Endothelial cell of umbilical vein (primary cell): ENCODE data around the gene NKRF. TPM values are rescaled to one million over a fixed set of nuclear protein-coding genes. Genes with fewer than 3 reads are reported as not detected.

Source experiments
- BruUV-seq: library from RNA; stranded (reverse); fragments of 400-500 nt; replicated peaks from 2 replicates; lab custom pipeline; 2021; lab: Mats Ljungman, UMichigan
- CTCF ChIA-PET: fragments of 300-600, 350-600 bp; sonication (Branson Sonifier 250); formaldehyde crosslinking; loops from one replicate; lab custom pipeline; 2021; ENCODE audit warnings: antibody characterized with exemption, inconsistent platforms; lab: Charles Lee
- POLR2A ChIA-PET: fragments of 300-600, 350-600 bp; sonication (Branson Sonifier 250); formaldehyde crosslinking; loops from one replicate; lab custom pipeline; 2021; ENCODE audit warnings: antibody characterized with exemption, inconsistent platforms; lab: Charles Lee
- DNase-seq: peaks from one replicate; pipeline ENCODE4 v3.0.0-alpha.2; 2011; ENCODE audit warnings: low read depth, low spot score
- FAIRE-seq: peaks from 2 replicates; lab custom pipeline; 2011; peaks lifted over from hg19 to GRCh38; lab: Jason Lieb, UNC
- H2AFZ ChIP-seq: 2 replicates; pipeline ENCODE4 v1.6.0; 2012; ENCODE audit warnings: low read depth, low read length, control low read depth, inconsistent platforms
- H3K27ac ChIP-seq: 2 replicates; pipeline ENCODE4 v1.5.1; 2011; ENCODE audit warnings: low read depth, mild to moderate bottlenecking, control low read depth, low read length, moderate library complexity; ENCODE audit not compliant: insufficient read depth
- H3K27me3 ChIP-seq, 2 experiments: 2 replicates each; pipeline versions ENCODE4 v1.6.0 to v1.6.1; 2011; ENCODE audit warnings: low read length in 2 of 2, mixed read lengths in 1 of 2; ENCODE audit not compliant: control insufficient read depth in 2 of 2, insufficient read depth in 2 of 2
- H3K36me3 ChIP-seq, 2 experiments: 2 replicates in 1 of 2; 3 replicates in 1 of 2; pipeline ENCODE4 v1.5.1; 2011; ENCODE audit warnings: low read length in 2 of 2, mild to moderate bottlenecking in 1 of 2, moderate library complexity in 1 of 2; ENCODE audit not compliant: control insufficient read depth in 2 of 2, insufficient read depth in 2 of 2; ENCODE audit errors: extremely low read depth in 1 of 2
- H3K4me1 ChIP-seq: 3 replicates; pipeline ENCODE4 v1.5.1; 2011; ENCODE audit warnings: mild to moderate bottlenecking, low read length; ENCODE audit not compliant: control insufficient read depth, insufficient read depth; ENCODE audit errors: extremely low read depth
- H3K4me2 ChIP-seq: 2 replicates; pipeline ENCODE4 v1.6.1; 2011; ENCODE audit warnings: low read length, control low read depth, mixed read lengths; ENCODE audit not compliant: insufficient read depth
- H3K4me3 ChIP-seq, 3 experiments: fragments of 200-600 bp in 1 of 3; sonication (generic), shearing (Covaris generic) in 1 of 3; replicated peaks in 1 of 3; 2 replicates each; pipeline ENCODE4 v1.5.1; 2011 to 2016; ENCODE audit warnings: control low read depth in 3 of 3, low read length in 3 of 3, mild to moderate bottlenecking in 2 of 3, inconsistent platforms in 1 of 3, low read depth in 1 of 3, moderate library complexity in 1 of 3; ENCODE audit not compliant: insufficient read depth in 1 of 3
- H3K79me2 ChIP-seq: 2 replicates; pipeline ENCODE4 v1.6.0; 2012; ENCODE audit warnings: low read length, inconsistent platforms; ENCODE audit not compliant: control insufficient read depth, insufficient read depth
- H3K9ac ChIP-seq: replicated peaks from 2 replicates; pipeline ENCODE3; 2011; ENCODE audit warnings: low read length, control low read depth; ENCODE audit not compliant: insufficient read depth; ENCODE audit errors: extremely low read depth
- H3K9me1 ChIP-seq: replicated peaks from 3 replicates; pipeline ENCODE4 v1.6.0; 2011; ENCODE audit warnings: mild to moderate bottlenecking, low read length; ENCODE audit not compliant: control insufficient read depth, insufficient read depth; ENCODE audit errors: extremely low read depth
- H3K9me3 ChIP-seq: replicated peaks from 2 replicates; pipeline ENCODE4 v1.5.1; 2012; ENCODE audit warnings: low read length, inconsistent platforms; ENCODE audit not compliant: control insufficient read depth, insufficient read depth
- H4K20me1 ChIP-seq: replicated peaks from 2 replicates; pipeline ENCODE3; 2011; ENCODE audit warnings: mild to moderate bottlenecking, low read length; ENCODE audit not compliant: control insufficient read depth, insufficient read depth; ENCODE audit errors: extremely low read depth
- CTCF ChIP-seq, 2 donors: IDR thresholded peaks; 1 replicate in 1 of 2; 2 replicates in 1 of 2; pipeline ENCODE4 v1.5.1; 2011; ENCODE audit warnings: low read length in 2 of 2, mild to moderate bottlenecking in 2 of 2, moderate library complexity in 2 of 2, control low read depth in 1 of 2, inconsistent platforms in 1 of 2, low read depth in 1 of 2; ENCODE audit not compliant: insufficient read depth in 1 of 2; ENCODE audit errors: extremely low read depth in 1 of 2
- EZH2 ChIP-seq: IDR thresholded peaks from 2 replicates; pipeline ENCODE4 v1.6.1; 2012; ENCODE audit warnings: borderline replicate concordance, low read depth, mild to moderate bottlenecking, moderate library complexity, low read length, inconsistent platforms; ENCODE audit not compliant: severe bottlenecking
- FOS ChIP-seq: IDR thresholded peaks from 2 replicates; pipeline ENCODE4 v1.6.1; 2011; ENCODE audit warnings: mild to moderate bottlenecking, low read length, moderate library complexity, borderline replicate concordance; ENCODE audit not compliant: insufficient read depth
- GATA2 ChIP-seq: IDR thresholded peaks from 2 replicates; pipeline ENCODE4 v1.7.0; 2011; ENCODE audit warnings: low read depth, mild to moderate bottlenecking, moderate library complexity, mixed read lengths, low read length; ENCODE audit not compliant: insufficient read length, insufficient read depth
- JUN ChIP-seq: IDR thresholded peaks from 2 replicates; pipeline ENCODE4 v1.6.1; 2011; ENCODE audit warnings: borderline replicate concordance, low read depth; ENCODE audit not compliant: insufficient read length, insufficient read depth
- MAX ChIP-seq: IDR thresholded peaks from 2 replicates; pipeline ENCODE4 v1.6.1; 2011; ENCODE audit not compliant: insufficient read depth, insufficient read length
- MYC ChIP-seq: IDR thresholded peaks from one replicate; pipeline ENCODE4 v1.6.1; 2011; ENCODE audit warnings: mild to moderate bottlenecking, low read depth, low read length
- POLR2A ChIP-seq: IDR thresholded peaks from 2 replicates; pipeline ENCODE4 v1.6.1; 2012; ENCODE audit warnings: low read depth, mild to moderate bottlenecking, control low read depth, low read length
- POLR2AphosphoS5 ChIP-seq: IDR thresholded peaks from 2 replicates; pipeline ENCODE4 v1.6.1; 2012; ENCODE audit warnings: low read depth, mild to moderate bottlenecking, control low read depth, low read length, moderate library complexity; ENCODE audit not compliant: insufficient read depth
- dilution Hi-C: fragments of 300-500 bp; cut with MboI; formaldehyde crosslinking; loops from one replicate; pipeline ENCODE4 v1.15.0; 2019; ENCODE audit warnings: low sequenced_read_pairs; ENCODE audit not compliant: extremely low pct_ligation_motif_present
- intact Hi-C: fragments of 100-400 bp; cut with micrococcal nuclease; formaldehyde crosslinking; loops from one replicate; pipeline ENCODE4 v1.10.0; 2022
- polyA plus RNA-seq, 4 experiments: library from polyadenylated mRNA; depleted of rRNA in 3 of 4; stranded (reverse) in 3 of 4; unstranded in 1 of 4; fragments of >200 nt; gene quantifications; 2 replicates each; pipeline versions ENCODE4 v1.2.1 to v1.2.3, GENCODE V29; 2011 to 2012; ENCODE audit warnings: missing spikeins in 1 of 4
- total RNA-seq: library from RNA; stranded (reverse); gene quantifications from 2 replicates; pipeline ENCODE4 v1.2.3, GENCODE V29; 2021

The NKRF gene
- total and polyA plus RNA-seq, 2 donors (not counting 3 experiments of a cell fraction or from before 2014, with no cell fraction given): 2.8 to 12.0 TPM

GRCh38 chrX:119552508-119552907 lies 53.7 kb downstream of the NKRF start:
- Histone ChIP-seq H3K9ac (no peak overlapping the region), H3K4me2 (no peak overlapping the region), H3K4me3 (no peak overlapping the region), H3K4me1 (no peaks in the 10 kb centered on the region), H2AFZ (no peak overlapping the region), H3K9me1 (no peaks in the 10 kb centered on the region), H3K27me3 (no peaks in the 10 kb centered on the region), H4K20me1 (no peaks in the 10 kb centered on the region), H3K36me3 (peaks cover 0 to under 1% of the 10 kb centered on the region in 2 experiments), H3K9me3 (no peaks in the 10 kb centered on the region), H3K27ac (no peak overlapping the region), H3K79me2 (peaks cover 2% of the 10 kb centered on the region)
- dilution Hi-C loops (no loop called here), intact Hi-C loops (no loop called here)
- CTCF ChIA-PET: no interaction called here
- BruUV-seq: no TSS peak
- FAIRE-seq (no peak), DNase-seq (no peak)
- no peak for TF ChIP-seq GATA2
- no peak for TF ChIP-seq FOS
- TF ChIP-seq JUN: no peak
- no peak for TF ChIP-seq EZH2
- TF ChIP-seq MAX: no peak
- no peak for TF ChIP-seq POLR2AphosphoS5
- TF ChIP-seq CTCF (IDR thresholded peaks at IDR 0.05; ENCODE audit: extremely low read depth in 1 of 2, insufficient read depth in 1 of 2, low read depth in 1 of 2, low read length in 2 of 2): no peak
- no peak for TF ChIP-seq POLR2A
- no peak for TF ChIP-seq MYC
- POLR2A ChIA-PET: no interaction called here
